MCF 10A (cell line): Measurements from ENCODE around the gene GNAI3. TPM values are rescaled to one million over a fixed set of nuclear protein-coding genes. Genes with fewer than 3 reads are reported as not detected.
A peak's percentile ranks its signal among the peaks of the same experiment; 100 is the strongest.

ENCODE experiments used
- BruUV-seq: library from RNA; stranded (reverse); fragments of 400-500 nt; replicated peaks from 2 replicates; lab custom pipeline; 2021; lab: Mats Ljungman, UMichigan
- CTCF ChIA-PET: fragments of 300-600 bp; sonication (Branson Sonifier 250); formaldehyde crosslinking; extraction: SDS; loops from one replicate; lab custom pipeline; 2021; ENCODE audit warnings: antibody characterized with exemption, inconsistent platforms; lab: Yijun Ruan, JAX
- POLR2A ChIA-PET: fragments of 300-600, 350-650 bp; sonication (Branson Sonifier 250); formaldehyde crosslinking; extraction: SDS; loops from one replicate; lab custom pipeline; 2020; ENCODE audit warnings: antibody characterized with exemption, inconsistent platforms; lab: Yijun Ruan, JAX
- DNase-seq: peaks from one replicate; pipeline ENCODE4 v3.0.0-alpha.2; 2018; ENCODE audit not compliant: unreplicated experiment
- H3K27ac Mint-ChIP-seq: one replicate; pipeline ENCODE4 v1.8.0; 2022; ENCODE audit warnings: mild to moderate bottlenecking, low read depth, mixed read lengths; ENCODE audit not compliant: unreplicated experiment
- H3K27me3 Mint-ChIP-seq: one replicate; pipeline ENCODE4 v1.8.0; 2022; ENCODE audit warnings: mixed read lengths; ENCODE audit not compliant: insufficient read depth, unreplicated experiment
- H3K36me3 Mint-ChIP-seq: one replicate; pipeline ENCODE4 v1.8.0; 2022; ENCODE audit warnings: mild to moderate bottlenecking, moderate library complexity, mixed read lengths; ENCODE audit not compliant: insufficient read depth, unreplicated experiment
- H3K4me1 Mint-ChIP-seq: one replicate; pipeline ENCODE4 v1.8.0; 2022; ENCODE audit warnings: mixed read lengths; ENCODE audit not compliant: insufficient read depth, unreplicated experiment
- H3K4me3 Mint-ChIP-seq: one replicate; pipeline ENCODE4 v1.8.0; 2022; ENCODE audit warnings: mild to moderate bottlenecking, moderate library complexity, mixed read lengths; ENCODE audit not compliant: unreplicated experiment
- H3K9me3 Mint-ChIP-seq: one replicate; pipeline ENCODE4 v1.8.0; 2022; ENCODE audit warnings: mixed read lengths; ENCODE audit not compliant: unreplicated experiment
- CTCF ChIP-seq: fragments of 200-600 bp; IDR thresholded peaks from one replicate; pipeline ENCODE4 v1.8.0; 2022; ENCODE audit warnings: antibody characterized with exemption, mild to moderate bottlenecking; ENCODE audit not compliant: unreplicated experiment
- intact Hi-C: fragments of 100-400 bp; cut with micrococcal nuclease; formaldehyde crosslinking; loops from 2 replicates; pipeline ENCODE4 v1.14.1; 2022
- total RNA-seq: library from RNA; stranded (reverse); gene quantifications from 2 replicates; pipeline ENCODE4 v1.2.3, GENCODE V29; 2022

GNAI3 gene
- total RNA-seq, 1 experiment from 2014 or later, result 8.0 TPM

GRCh38 chr1:109586055-109586454 is 37.6 kb downstream of the GNAI3 start:
- intact Hi-C loops, result no loop called here
- BruUV-seq, result no TSS peak
- no peak for DNase-seq
- Mint-ChIP-seq H3K4me1 (no peaks in the 10 kb centered on the region), H3K36me3 (peaks cover 84% of the 10 kb centered on the region), H3K27me3 (no peaks in the 10 kb centered on the region), H3K9me3 (no peaks in the 10 kb centered on the region), H3K4me3 (no peak overlapping the region), H3K27ac (no peak overlapping the region)
- POLR2A ChIA-PET, result interaction anchor here (0.7 kb wide), 1 partner anchor 38 kb away, joined by 3 read pairs; the partner anchor contains the start of gene GNAI3
- CTCF ChIA-PET, result no interaction called here
- TF ChIP-seq CTCF, result no peak

GRCh38 chr1:109589177-109589576 is 40.8 kb downstream of the GNAI3 start:
- DNase-seq, result no peak
- no peak for TF ChIP-seq CTCF
- H3K36me3 Mint-ChIP-seq, result peaks cover 82% of the 10 kb centered on the region
- no peaks in the 10 kb centered on the region for H3K9me3 Mint-ChIP-seq
- no TSS peak for BruUV-seq
- H3K4me3 Mint-ChIP-seq, result no peak overlapping the region
- CTCF ChIA-PET, result no interaction called here
- H3K27me3 Mint-ChIP-seq, result no peaks in the 10 kb centered on the region
- no peak overlapping the region for H3K27ac Mint-ChIP-seq
- POLR2A ChIA-PET, result no interaction called here
- intact Hi-C loops, result no loop called here
- no peaks in the 10 kb centered on the region for H3K4me1 Mint-ChIP-seq

- ChIA-PET CTCF (no interaction called here), POLR2A (no interaction called here)
- Mint-ChIP-seq H3K4me3 (no peak overlapping the region), H3K9me3 (no peaks in the 10 kb centered on the region), H3K27me3 (no peaks in the 10 kb centered on the region), H3K4me1 (no peaks in the 10 kb centered on the region), H3K27ac (no peak overlapping the region), H3K36me3 (peaks cover 85% of the 10 kb centered on the region)
- no peak for TF ChIP-seq CTCF
- intact Hi-C loops, result no loop called here
- BruUV-seq, result no TSS peak
- DNase-seq, result no peak
Observed at GRCh38 chr1:109589679-109590078, 41.3 kb downstream of the GNAI3 start.

GRCh38 chr1:109592916-109593315 is 44.5 kb downstream of the GNAI3 start:
- Mint-ChIP-seq H3K27me3 (no peaks in the 10 kb centered on the region), H3K9me3 (no peaks in the 10 kb centered on the region), H3K4me1 (no peaks in the 10 kb centered on the region), H3K36me3 (peaks cover 77% of the 10 kb centered on the region), H3K27ac (no peak overlapping the region), H3K4me3 (no peak overlapping the region)
- DNase-seq, result no peak
- intact Hi-C loops, result no loop called here
- TSS peak; percentile 30 for BruUV-seq
- no peak for TF ChIP-seq CTCF
- POLR2A ChIA-PET, result interaction anchor here (1.1 to 2.4 kb wide), 2 partner anchors 44 to 47 kb away, joined by 3 to 10 read pairs; partner anchors contain the start of gene GNAI3
- CTCF ChIA-PET, result no interaction called here
